ENCODE data around the gene HBD. TPM values are rescaled to one million over a fixed set of nuclear protein-coding genes. Genes with fewer than 3 reads are reported as not detected.
A peak's percentile ranks its signal among the peaks of the same experiment; 100 is the strongest.

HBD gene
- total and polyA plus RNA-seq, 9 of the 15 experiments (the other 6 are each of a cell fraction or from before 2014, with no cell fraction given), result 11.8 to 169 (median 36.0) TPM

DNA sequence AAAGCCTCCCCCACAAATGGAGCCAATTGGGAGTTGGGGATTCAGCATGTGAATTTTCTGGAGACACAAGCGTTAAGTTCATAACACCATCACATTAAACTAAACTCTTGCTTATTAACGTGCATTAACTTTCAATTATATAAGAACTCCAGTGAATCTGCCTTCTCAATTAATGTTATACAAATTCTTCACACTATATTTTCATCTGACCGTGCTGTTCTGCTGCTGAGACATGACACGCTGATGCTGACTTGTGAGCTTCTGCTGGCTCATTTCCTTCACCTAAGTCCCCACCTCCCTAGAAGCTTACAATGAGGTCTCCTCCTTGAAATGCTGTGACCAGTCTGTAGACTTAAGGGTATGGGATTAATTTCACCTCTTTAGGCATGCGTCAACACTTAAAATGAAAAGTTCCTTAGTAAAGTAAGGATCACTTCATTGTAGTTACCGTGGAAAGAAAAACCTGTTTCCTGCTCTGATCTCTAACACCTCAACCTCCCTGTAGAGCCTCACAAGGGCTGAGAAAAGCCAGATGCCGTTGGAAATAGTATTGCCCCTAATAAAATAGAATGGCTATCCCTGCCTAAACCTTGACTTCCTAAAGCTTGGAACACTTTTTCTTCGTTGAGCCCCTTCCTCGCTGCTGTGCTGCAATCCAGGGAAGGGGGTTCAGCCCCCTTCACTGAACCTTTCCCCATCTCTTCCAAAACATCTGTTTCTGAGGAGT lies 18.1 kb upstream of the HBD start (continued):
- TF ChIP-seq, protein P1, sequence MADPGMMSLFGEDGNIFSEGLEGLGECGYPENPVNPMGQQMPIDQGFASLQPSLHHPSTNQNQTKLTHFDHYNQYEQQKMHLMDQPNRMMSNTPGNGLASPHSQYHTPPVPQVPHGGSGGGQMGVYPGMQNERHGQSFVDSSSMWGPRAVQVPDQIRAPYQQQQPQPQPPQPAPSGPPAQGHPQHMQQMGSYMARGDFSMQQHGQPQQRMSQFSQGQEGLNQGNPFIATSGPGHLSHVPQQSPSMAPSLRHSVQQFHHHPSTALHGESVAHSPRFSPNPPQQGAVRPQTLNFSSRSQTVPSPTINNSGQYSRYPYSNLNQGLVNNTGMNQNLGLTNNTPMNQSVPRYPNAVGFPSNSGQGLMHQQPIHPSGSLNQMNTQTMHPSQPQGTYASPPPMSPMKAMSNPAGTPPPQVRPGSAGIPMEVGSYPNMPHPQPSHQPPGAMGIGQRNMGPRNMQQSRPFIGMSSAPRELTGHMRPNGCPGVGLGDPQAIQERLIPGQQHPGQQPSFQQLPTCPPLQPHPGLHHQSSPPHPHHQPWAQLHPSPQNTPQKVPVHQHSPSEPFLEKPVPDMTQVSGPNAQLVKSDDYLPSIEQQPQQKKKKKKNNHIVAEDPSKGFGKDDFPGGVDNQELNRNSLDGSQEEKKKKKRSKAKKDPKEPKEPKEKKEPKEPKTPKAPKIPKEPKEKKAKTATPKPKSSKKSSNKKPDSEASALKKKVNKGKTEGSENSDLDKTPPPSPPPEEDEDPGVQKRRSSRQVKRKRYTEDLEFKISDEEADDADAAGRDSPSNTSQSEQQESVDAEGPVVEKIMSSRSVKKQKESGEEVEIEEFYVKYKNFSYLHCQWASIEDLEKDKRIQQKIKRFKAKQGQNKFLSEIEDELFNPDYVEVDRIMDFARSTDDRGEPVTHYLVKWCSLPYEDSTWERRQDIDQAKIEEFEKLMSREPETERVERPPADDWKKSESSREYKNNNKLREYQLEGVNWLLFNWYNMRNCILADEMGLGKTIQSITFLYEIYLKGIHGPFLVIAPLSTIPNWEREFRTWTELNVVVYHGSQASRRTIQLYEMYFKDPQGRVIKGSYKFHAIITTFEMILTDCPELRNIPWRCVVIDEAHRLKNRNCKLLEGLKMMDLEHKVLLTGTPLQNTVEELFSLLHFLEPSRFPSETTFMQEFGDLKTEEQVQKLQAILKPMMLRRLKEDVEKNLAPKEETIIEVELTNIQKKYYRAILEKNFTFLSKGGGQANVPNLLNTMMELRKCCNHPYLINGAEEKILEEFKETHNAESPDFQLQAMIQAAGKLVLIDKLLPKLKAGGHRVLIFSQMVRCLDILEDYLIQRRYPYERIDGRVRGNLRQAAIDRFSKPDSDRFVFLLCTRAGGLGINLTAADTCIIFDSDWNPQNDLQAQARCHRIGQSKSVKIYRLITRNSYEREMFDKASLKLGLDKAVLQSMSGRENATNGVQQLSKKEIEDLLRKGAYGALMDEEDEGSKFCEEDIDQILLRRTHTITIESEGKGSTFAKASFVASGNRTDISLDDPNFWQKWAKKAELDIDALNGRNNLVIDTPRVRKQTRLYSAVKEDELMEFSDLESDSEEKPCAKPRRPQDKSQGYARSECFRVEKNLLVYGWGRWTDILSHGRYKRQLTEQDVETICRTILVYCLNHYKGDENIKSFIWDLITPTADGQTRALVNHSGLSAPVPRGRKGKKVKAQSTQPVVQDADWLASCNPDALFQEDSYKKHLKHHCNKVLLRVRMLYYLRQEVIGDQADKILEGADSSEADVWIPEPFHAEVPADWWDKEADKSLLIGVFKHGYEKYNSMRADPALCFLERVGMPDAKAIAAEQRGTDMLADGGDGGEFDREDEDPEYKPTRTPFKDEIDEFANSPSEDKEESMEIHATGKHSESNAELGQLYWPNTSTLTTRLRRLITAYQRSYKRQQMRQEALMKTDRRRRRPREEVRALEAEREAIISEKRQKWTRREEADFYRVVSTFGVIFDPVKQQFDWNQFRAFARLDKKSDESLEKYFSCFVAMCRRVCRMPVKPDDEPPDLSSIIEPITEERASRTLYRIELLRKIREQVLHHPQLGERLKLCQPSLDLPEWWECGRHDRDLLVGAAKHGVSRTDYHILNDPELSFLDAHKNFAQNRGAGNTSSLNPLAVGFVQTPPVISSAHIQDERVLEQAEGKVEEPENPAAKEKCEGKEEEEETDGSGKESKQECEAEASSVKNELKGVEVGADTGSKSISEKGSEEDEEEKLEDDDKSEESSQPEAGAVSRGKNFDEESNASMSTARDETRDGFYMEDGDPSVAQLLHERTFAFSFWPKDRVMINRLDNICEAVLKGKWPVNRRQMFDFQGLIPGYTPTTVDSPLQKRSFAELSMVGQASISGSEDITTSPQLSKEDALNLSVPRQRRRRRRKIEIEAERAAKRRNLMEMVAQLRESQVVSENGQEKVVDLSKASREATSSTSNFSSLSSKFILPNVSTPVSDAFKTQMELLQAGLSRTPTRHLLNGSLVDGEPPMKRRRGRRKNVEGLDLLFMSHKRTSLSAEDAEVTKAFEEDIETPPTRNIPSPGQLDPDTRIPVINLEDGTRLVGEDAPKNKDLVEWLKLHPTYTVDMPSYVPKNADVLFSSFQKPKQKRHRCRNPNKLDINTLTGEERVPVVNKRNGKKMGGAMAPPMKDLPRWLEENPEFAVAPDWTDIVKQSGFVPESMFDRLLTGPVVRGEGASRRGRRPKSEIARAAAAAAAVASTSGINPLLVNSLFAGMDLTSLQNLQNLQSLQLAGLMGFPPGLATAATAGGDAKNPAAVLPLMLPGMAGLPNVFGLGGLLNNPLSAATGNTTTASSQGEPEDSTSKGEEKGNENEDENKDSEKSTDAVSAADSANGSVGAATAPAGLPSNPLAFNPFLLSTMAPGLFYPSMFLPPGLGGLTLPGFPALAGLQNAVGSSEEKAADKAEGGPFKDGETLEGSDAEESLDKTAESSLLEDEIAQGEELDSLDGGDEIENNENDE (IDR thresholded peaks at IDR 0.05; ENCODE audit: low read depth, low read length), result no peak
- TF ChIP-seq, protein P2, sequence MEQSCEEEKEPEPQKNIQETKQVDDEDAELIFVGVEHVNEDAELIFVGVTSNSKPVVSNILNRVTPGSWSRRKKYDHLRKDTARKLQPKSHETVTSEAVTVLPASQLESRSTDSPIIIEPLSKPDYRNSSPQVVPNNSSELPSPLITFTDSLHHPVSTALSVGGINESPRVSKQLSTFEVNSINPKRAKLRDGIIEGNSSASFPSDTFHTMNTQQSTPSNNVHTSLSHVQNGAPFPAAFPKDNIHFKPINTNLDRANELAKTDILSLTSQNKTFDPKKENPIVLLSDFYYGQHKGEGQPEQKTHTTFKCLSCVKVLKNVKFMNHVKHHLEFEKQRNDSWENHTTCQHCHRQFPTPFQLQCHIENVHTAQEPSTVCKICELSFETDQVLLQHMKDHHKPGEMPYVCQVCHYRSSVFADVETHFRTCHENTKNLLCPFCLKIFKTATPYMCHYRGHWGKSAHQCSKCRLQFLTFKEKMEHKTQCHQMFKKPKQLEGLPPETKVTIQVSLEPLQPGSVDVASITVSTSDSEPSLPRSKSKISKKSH (CRISPR knock-in tag; IDR thresholded peaks at IDR 0.05), result no peak
- no peak for TF ChIP-seq ZNF146 (CRISPR knock-in tag; IDR thresholded peaks at IDR 0.05; ENCODE audit: unreplicated experiment)
- 0 out of 2 replicates have a peak, but pooled peaks have one; percentile 31 for TF ChIP-seq BACH1 (tag; IDR thresholded peaks at IDR 0.05)
- TF ChIP-seq CXXC5 (CRISPR knock-in tag; IDR thresholded peaks at IDR 0.05), result no peak
- TF ChIP-seq, protein P3, sequence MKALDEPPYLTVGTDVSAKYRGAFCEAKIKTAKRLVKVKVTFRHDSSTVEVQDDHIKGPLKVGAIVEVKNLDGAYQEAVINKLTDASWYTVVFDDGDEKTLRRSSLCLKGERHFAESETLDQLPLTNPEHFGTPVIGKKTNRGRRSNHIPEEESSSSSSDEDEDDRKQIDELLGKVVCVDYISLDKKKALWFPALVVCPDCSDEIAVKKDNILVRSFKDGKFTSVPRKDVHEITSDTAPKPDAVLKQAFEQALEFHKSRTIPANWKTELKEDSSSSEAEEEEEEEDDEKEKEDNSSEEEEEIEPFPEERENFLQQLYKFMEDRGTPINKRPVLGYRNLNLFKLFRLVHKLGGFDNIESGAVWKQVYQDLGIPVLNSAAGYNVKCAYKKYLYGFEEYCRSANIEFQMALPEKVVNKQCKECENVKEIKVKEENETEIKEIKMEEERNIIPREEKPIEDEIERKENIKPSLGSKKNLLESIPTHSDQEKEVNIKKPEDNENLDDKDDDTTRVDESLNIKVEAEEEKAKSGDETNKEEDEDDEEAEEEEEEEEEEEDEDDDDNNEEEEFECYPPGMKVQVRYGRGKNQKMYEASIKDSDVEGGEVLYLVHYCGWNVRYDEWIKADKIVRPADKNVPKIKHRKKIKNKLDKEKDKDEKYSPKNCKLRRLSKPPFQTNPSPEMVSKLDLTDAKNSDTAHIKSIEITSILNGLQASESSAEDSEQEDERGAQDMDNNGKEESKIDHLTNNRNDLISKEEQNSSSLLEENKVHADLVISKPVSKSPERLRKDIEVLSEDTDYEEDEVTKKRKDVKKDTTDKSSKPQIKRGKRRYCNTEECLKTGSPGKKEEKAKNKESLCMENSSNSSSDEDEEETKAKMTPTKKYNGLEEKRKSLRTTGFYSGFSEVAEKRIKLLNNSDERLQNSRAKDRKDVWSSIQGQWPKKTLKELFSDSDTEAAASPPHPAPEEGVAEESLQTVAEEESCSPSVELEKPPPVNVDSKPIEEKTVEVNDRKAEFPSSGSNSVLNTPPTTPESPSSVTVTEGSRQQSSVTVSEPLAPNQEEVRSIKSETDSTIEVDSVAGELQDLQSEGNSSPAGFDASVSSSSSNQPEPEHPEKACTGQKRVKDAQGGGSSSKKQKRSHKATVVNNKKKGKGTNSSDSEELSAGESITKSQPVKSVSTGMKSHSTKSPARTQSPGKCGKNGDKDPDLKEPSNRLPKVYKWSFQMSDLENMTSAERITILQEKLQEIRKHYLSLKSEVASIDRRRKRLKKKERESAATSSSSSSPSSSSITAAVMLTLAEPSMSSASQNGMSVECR (CRISPR knock-in tag; IDR thresholded peaks at IDR 0.05), result no peak
- no peak for TF ChIP-seq ZBTB1 (CRISPR knock-in tag; IDR thresholded peaks at IDR 0.05; ENCODE audit: borderline replicate concordance, low read depth)
- TF ChIP-seq, protein P4, sequence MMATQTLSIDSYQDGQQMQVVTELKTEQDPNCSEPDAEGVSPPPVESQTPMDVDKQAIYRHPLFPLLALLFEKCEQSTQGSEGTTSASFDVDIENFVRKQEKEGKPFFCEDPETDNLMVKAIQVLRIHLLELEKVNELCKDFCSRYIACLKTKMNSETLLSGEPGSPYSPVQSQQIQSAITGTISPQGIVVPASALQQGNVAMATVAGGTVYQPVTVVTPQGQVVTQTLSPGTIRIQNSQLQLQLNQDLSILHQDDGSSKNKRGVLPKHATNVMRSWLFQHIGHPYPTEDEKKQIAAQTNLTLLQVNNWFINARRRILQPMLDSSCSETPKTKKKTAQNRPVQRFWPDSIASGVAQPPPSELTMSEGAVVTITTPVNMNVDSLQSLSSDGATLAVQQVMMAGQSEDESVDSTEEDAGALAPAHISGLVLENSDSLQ (IDR thresholded peaks at IDR 0.05), result no peak

All from K562 (cell line).